PFSK-1 (cell line): Measurements from ENCODE around the gene KCNN1.

ENCODE experiments used
- SIN3A ChIP-seq: IDR thresholded peaks from 2 replicates; pipeline ENCODE4 v1.6.1; 2012; ENCODE audit warnings: mild to moderate bottlenecking, low read length, moderate library complexity, borderline replicate concordance; ENCODE audit not compliant: insufficient read depth
- TAF1 ChIP-seq: IDR thresholded peaks from 2 replicates; pipeline ENCODE4 v1.6.1; 2012; ENCODE audit warnings: low read length, control low read depth, borderline replicate concordance; ENCODE audit not compliant: insufficient read depth

DNA sequence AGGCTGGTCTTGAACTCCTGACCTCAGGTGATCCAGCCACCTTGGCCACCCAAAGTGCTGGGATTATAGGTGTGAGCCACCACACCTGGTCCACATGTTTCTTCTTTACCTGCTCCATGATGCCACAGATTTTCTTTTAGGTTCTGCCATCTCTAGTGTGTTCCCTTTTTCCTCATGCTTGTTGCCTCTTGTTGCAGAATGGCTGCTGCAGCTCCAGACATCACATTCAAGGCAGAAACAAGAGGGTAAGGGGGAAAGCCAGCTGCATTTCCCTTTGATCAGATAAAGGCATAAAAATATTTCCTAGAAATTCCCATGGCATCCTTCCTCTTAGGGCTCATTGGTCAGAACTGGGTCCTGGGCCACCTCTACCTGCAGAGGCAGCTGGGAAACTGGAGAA lies 46.4 kb upstream of the KCNN1 start:
- TF ChIP-seq TAF1: no peak
- no peak for TF ChIP-seq SIN3A
